SK-N-SH treated with all-trans-retinoic acid at 6 μM for 48 hours (cell line): ENCODE measurements around the gene APOL5.
A peak's percentile ranks its signal among the peaks of the same experiment; 100 is the strongest.

Source experiments
- ATAC-seq: fragments of 200-7000 bp; cut with Tn5 transposase; 3 replicates; pipeline ENCODE4 v1.9.1; 2020; ENCODE audit warnings: mild to moderate bottlenecking, moderate library complexity
- BACH2 ChIP-seq: fragments of 250-450 bp; sonication (Bioruptor Pico); IDR thresholded peaks from 2 replicates; pipeline ENCODE4 v1.9.0; 2021; ENCODE audit warnings: mild to moderate bottlenecking, borderline replicate concordance
- CSDC2 ChIP-seq: fragments of 250-450 bp; sonication (Bioruptor Pico); IDR thresholded peaks from 2 replicates; pipeline ENCODE4 v1.5.0; 2020; ENCODE audit warnings: mild to moderate bottlenecking, moderate library complexity
- CSRNP3 ChIP-seq: fragments of 250-450 bp; sonication (Bioruptor Pico); IDR thresholded peaks from 2 replicates; pipeline ENCODE4 v1.5.1; 2021; ENCODE audit warnings: mild to moderate bottlenecking, moderate library complexity
- GLIS3 ChIP-seq: fragments of 250-450 bp; sonication (Bioruptor Pico); IDR thresholded peaks from 2 replicates; pipeline ENCODE4 v1.5.0; 2020; ENCODE audit warnings: mild to moderate bottlenecking, moderate library complexity
- ISL1 ChIP-seq: fragments of 250-450 bp; sonication (Bioruptor Pico); IDR thresholded peaks from 2 replicates; pipeline ENCODE4 v2.1.2; 2022; ENCODE audit warnings: mild to moderate bottlenecking, moderate library complexity
- OSR1 ChIP-seq: fragments of 250-450 bp; sonication (Bioruptor Pico); IDR thresholded peaks from 2 replicates; pipeline ENCODE4 v1.8.0; 2022; ENCODE audit warnings: moderate library complexity, mild to moderate bottlenecking, inconsistent platforms
- POU6F1 ChIP-seq: fragments of 250-450 bp; sonication (Bioruptor Pico); IDR thresholded peaks from 2 replicates; pipeline ENCODE4 v1.8.0; 2021; ENCODE audit warnings: low read depth, mild to moderate bottlenecking, moderate library complexity, borderline replicate concordance
- PPARA ChIP-seq: fragments of 250-450 bp; sonication (Bioruptor Pico); IDR thresholded peaks from 2 replicates; pipeline ENCODE4 v1.5.0; 2020; ENCODE audit warnings: mild to moderate bottlenecking, borderline replicate concordance
- RARB ChIP-seq: fragments of 250-450 bp; sonication (Bioruptor Pico); IDR thresholded peaks from 2 replicates; pipeline ENCODE4 v1.8.0; 2021; ENCODE audit warnings: mild to moderate bottlenecking, moderate library complexity
- SNAI2 ChIP-seq: fragments of 250-450 bp; sonication (Bioruptor Pico); IDR thresholded peaks from 2 replicates; pipeline ENCODE4 v1.5.0; 2020; ENCODE audit warnings: mild to moderate bottlenecking, moderate library complexity
- TCF4 ChIP-seq: fragments of 250-450 bp; sonication (Bioruptor Pico); IDR thresholded peaks from 2 replicates; pipeline ENCODE4 v1.8.0; 2021; ENCODE audit warnings: mild to moderate bottlenecking, moderate library complexity, borderline replicate concordance
- TOX ChIP-seq: fragments of 250-450 bp; sonication (Bioruptor Pico); IDR thresholded peaks from 2 replicates; pipeline ENCODE4 v1.8.0; 2021; ENCODE audit warnings: mild to moderate bottlenecking, moderate library complexity, borderline replicate concordance
- TSHZ2 ChIP-seq: fragments of 250-450 bp; sonication (Bioruptor Pico); IDR thresholded peaks from 2 replicates; pipeline ENCODE4 v1.5.0; 2020; ENCODE audit warnings: mild to moderate bottlenecking, moderate library complexity
- ZC3H10 ChIP-seq: fragments of 250-450 bp; sonication (Bioruptor Pico); IDR thresholded peaks from 2 replicates; pipeline ENCODE4 v1.5.1; 2021; ENCODE audit warnings: mild to moderate bottlenecking, moderate library complexity
- ZFP3 ChIP-seq: fragments of 250-450 bp; sonication (Bioruptor Pico); IDR thresholded peaks from 2 replicates; pipeline ENCODE4 v1.5.0; 2020; ENCODE audit warnings: mild to moderate bottlenecking, moderate library complexity
- ZFP30 ChIP-seq: fragments of 450-650 bp; formaldehyde crosslinking; IDR thresholded peaks from 2 replicates; pipeline ENCODE4 v1.5.0; 2022; ENCODE audit warnings: mild to moderate bottlenecking, moderate library complexity
- ZNF565 ChIP-seq: fragments of 450-650 bp; formaldehyde crosslinking; conservative IDR thresholded peaks from 2 replicates; pipeline ENCODE4 v1.5.0; 2020; ENCODE audit warnings: low read depth, mild to moderate bottlenecking, moderate library complexity
- ZNF70 ChIP-seq: fragments of 450-650 bp; formaldehyde crosslinking; IDR thresholded peaks from 2 replicates; pipeline ENCODE4 v1.5.0; 2020; ENCODE audit warnings: mild to moderate bottlenecking, moderate library complexity
- ZNF8 ChIP-seq: fragments of 450-650 bp; formaldehyde crosslinking; IDR thresholded peaks from 2 replicates; pipeline ENCODE4 v1.5.0; 2020; ENCODE audit warnings: mild to moderate bottlenecking, moderate library complexity
- TF ChIP-seq, protein P1 (sequence below): fragments of 250-450 bp; sonication (Bioruptor Pico); IDR thresholded peaks from 2 replicates; pipeline ENCODE4 v1.5.1; 2020; ENCODE audit warnings: low read depth, mild to moderate bottlenecking, moderate library complexity

APOL5 gene

DNA sequence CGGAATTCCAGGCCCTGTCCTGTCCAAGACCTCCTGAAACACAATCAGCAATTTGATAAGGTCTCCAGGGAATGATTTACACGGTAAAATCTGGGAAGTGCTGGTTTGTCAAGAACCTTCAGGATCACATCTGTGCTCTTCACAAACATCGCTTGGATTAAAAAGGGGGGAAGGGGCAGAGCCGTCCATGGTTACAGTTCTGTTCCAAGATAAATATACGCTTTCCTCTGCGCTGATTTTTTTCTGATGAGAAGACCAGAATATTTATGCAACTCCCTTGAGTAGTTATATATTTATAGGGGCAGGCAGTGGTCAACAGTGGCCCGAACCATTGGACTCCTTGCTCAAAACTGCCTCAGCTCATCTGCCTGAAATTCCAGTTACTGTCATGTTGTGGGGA is 9.2 kb upstream of the APOL5 start (continued):
- TF ChIP-seq ZFP30, result no peak

GRCh38 chr22:35708917-35709316 is 8.8 kb upstream of the APOL5 start:
- no peak for ATAC-seq
- TF ChIP-seq ZFP30, result no peak
- no peak for TF ChIP-seq ZFP3 (CRISPR knock-in tag)
- TF ChIP-seq ZNF70 (CRISPR knock-in tag), result no peak
- no peak for TF ChIP-seq ZNF565 (CRISPR knock-in tag)
- TF ChIP-seq ZNF8 (CRISPR knock-in tag), result no peak
- no peak for TF ChIP-seq ZC3H10 (CRISPR knock-in tag)

DNA sequence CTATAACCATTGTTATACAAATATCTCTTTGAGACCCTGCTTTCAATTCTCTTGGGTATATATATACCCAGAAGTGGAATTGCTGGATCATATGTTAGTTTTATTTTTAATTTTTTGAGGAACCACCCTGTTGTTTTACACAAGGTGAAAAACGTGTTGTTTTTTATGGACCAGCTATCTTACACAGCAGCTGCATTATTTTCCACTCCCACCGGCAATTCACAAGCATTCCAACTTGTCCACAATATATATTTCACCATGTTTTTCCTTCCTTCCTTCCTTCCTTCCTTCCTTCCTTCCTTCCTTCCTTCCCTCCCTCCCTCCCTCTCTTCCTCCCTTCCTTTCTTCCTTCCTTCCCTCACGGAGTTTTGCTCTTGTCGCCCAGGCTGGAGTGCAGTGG is 6.3 kb upstream of the APOL5 start:
- no peak for TF ChIP-seq ZFP3 (CRISPR knock-in tag)
- no peak for ATAC-seq

DNA sequence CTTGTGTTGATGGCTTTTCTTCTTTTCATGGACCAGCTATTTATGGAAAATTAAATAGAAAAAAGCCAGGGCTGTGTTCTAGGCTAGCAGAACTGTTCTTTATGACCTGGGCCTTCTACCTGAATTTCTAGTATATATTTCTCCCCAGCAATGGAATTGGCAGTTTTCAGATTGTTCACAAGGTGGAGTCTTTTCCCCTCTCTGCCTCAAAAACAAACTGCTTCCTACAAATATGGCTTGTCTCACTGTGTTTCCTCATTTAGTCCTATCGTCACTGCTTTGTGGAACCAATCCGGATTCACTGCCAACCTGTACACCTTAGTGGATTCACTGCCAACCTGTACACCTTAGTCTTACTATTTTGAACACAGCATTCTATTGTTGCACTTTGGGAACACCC is 5.0 kb upstream of the APOL5 start:
- TF ChIP-seq BACH2 (CRISPR knock-in tag) (no peak), ZNF565 (CRISPR knock-in tag) (peak; percentile 98)
- TF ChIP-seq, all 23 proteins: peak for 1
- ATAC-seq, result no peak

DNA sequence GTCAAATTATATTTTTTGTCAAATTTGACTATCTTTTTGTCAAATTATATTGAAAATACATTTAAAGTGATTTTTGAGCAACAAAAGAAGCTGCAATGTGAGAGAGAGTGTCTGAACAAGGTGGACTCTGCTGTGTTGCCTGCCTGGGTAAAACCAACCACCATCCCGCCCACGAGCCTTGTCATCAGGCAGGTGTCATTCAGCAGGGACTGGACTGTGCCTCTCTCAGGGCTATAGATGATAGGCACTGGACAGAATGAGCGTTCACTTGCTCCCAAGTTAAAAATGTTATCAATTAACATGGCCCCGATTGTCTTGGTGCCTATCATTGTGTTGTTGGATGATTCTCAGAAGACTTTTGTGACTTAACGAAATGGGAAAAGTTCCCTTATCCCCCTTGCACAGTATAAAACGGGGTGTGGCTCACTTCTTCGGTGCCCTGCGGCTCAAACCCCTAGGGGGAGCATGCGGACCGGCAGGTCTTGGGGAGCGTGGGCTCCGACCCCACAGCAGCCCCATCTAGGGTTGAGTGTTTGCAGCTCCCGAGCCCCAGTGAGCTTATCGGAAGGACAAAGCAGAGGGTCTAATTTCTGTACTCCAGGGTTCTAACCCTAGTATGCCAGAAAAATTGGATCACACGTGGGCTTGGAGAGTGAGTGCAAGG is 1.7 kb downstream of the APOL5 start:
- no peak for TF ChIP-seq TCF4 (CRISPR knock-in tag)
- no peak for TF ChIP-seq RARB (CRISPR knock-in tag)
- TF ChIP-seq OSR1 (CRISPR knock-in tag), result no peak
- TF ChIP-seq ZFP30, result no peak
- no peak for TF ChIP-seq ZC3H10 (CRISPR knock-in tag)
- TF ChIP-seq TSHZ2 (CRISPR knock-in tag), result no peak
- TF ChIP-seq ZFP3 (CRISPR knock-in tag), result no peak
- TF ChIP-seq GLIS3 (CRISPR knock-in tag), result no peak
- TF ChIP-seq CSRNP3, result no peak
- no peak for TF ChIP-seq PPARA (CRISPR knock-in tag)
- ATAC-seq, result no peak

DNA sequence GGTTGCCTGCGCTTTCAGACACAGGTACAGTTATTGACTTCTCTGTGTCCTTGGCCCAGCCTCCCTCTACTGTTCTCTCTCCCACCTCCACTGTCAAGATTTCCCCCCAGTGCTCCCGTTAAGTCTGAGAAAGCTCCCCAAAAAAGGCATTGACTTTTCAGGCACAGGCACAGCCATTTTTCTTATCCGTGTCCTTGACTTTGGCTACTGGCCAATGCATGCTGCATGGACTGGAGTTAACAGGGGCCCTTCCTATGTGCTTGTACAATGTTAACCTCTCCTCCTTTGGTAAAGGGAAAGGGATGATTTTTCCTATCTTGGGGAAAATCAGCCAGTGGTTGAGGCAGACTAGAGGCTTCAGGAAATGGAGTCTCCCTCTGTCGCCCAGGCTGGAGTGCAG is 4.3 kb downstream of the APOL5 start:
- no peak for ATAC-seq
- no peak for TF ChIP-seq BACH2 (CRISPR knock-in tag)
- no peak for TF ChIP-seq ZNF8 (CRISPR knock-in tag)
- TF ChIP-seq ZNF565 (CRISPR knock-in tag), result no peak
- no peak for TF ChIP-seq CSRNP3
- no peak for TF ChIP-seq RARB (CRISPR knock-in tag)
- no peak for TF ChIP-seq POU6F1 (CRISPR knock-in tag)
- no peak for TF ChIP-seq ZFP30
- no peak for TF ChIP-seq TSHZ2 (CRISPR knock-in tag)
- TF ChIP-seq ZNF70 (CRISPR knock-in tag), result no peak
- TF ChIP-seq PPARA (CRISPR knock-in tag), result no peak
- TF ChIP-seq TOX (CRISPR knock-in tag), result no peak
- TF ChIP-seq SNAI2 (CRISPR knock-in tag), result no peak
- no peak for TF ChIP-seq CSDC2 (CRISPR knock-in tag)
- TF ChIP-seq, protein P1, sequence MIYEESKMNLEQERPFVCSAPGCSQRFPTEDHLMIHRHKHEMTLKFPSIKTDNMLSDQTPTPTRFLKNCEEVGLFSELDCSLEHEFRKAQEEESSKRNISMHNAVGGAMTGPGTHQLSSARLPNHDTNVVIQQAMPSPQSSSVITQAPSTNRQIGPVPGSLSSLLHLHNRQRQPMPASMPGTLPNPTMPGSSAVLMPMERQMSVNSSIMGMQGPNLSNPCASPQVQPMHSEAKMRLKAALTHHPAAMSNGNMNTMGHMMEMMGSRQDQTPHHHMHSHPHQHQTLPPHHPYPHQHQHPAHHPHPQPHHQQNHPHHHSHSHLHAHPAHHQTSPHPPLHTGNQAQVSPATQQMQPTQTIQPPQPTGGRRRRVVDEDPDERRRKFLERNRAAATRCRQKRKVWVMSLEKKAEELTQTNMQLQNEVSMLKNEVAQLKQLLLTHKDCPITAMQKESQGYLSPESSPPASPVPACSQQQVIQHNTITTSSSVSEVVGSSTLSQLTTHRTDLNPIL, result no peak
- TF ChIP-seq ZFP3 (CRISPR knock-in tag), result no peak
- no peak for TF ChIP-seq OSR1 (CRISPR knock-in tag)
- TF ChIP-seq ISL1, result no peak
- no peak for TF ChIP-seq GLIS3 (CRISPR knock-in tag)
